ENCODE measurements around the gene TNNI3. TPM values are rescaled to one million over a fixed set of nuclear protein-coding genes. Genes with fewer than 3 reads are reported as not detected.

Gene TNNI3
- polyA plus RNA-seq, 1 experiment, result 0.21 TPM

GRCh38 chr19:55188625-55189024 is 31.1 kb upstream of the TNNI3 start:
- ChIA-PET CTCF (interaction anchor here (0.6 kb wide), 1 partner anchor 279 kb away, joined by 3 read pairs; no protein-coding TSS in a partner anchor), POLR2A (no interaction called here)
- H3K27me3 ChIP-seq (ENCODE audit: control insufficient read depth, insufficient read depth, low read length), result peaks cover 10% of the 10 kb centered on the region
- TF ChIP-seq CTCF (IDR thresholded peaks at IDR 0.05; ENCODE audit: low read depth, low read length), result no peak
- no peak overlapping the region for H3K27ac ChIP-seq (ENCODE audit: low read depth, low read length)
- no peak overlapping the region for H3K4me3 ChIP-seq (ENCODE audit: low read depth, low read length)
- H3K9me3 ChIP-seq (ENCODE audit: control insufficient read depth, insufficient read depth, low read length), result no peaks in the 10 kb centered on the region; the same call in 1 of the 2 replicates
- DNase-seq (ENCODE audit: low read depth, low spot score), result no peak

GRCh38 chr19:55186080-55186479 is 28.5 kb upstream of the TNNI3 start:
- Histone ChIP-seq H3K27ac (ENCODE audit: low read depth, low read length) (no peak overlapping the region), H3K9me3 (ENCODE audit: control insufficient read depth, insufficient read depth, low read length) (no peaks in the 10 kb centered on the region; the same call in 1 of the 2 replicates), H3K27me3 (ENCODE audit: control insufficient read depth, insufficient read depth, low read length) (peaks cover 19% of the 10 kb centered on the region), H3K4me3 (ENCODE audit: low read depth, low read length) (no peak overlapping the region)
- ChIA-PET CTCF (no interaction called here), POLR2A (no interaction called here)
- no peak for TF ChIP-seq CTCF (IDR thresholded peaks at IDR 0.05; ENCODE audit: low read depth, low read length)
- DNase-seq (ENCODE audit: low read depth, low spot score), result no peak

- H3K27ac ChIP-seq (ENCODE audit: low read depth, low read length), result no peak overlapping the region
- POLR2A ChIA-PET, result no interaction called here
Observed at GRCh38 chr19:55181740-55182139, 24.2 kb upstream of the TNNI3 start.

GRCh38 chr19:55179606-55180484 is 22.3 kb upstream of the TNNI3 start, which contains the start of gene SYT5:
TSS of gene SYT5 (minus strand) at chr19:55180289. CDS start at chr19:55179041, 1,248 bp downstream.
- no peak for DNase-seq (ENCODE audit: low read depth, low spot score)
- CTCF ChIA-PET, result interaction anchor here (0.6 to 0.9 kb wide), 3 partner anchors 14 to 701 kb away, joined by 3 to 4 read pairs (median 3); no protein-coding TSS in a partner anchor
- POLR2A ChIA-PET, result no interaction called here
- Histone ChIP-seq H3K27me3 (ENCODE audit: control insufficient read depth, insufficient read depth, low read length) (peaks cover 17% of the 10 kb centered on the region), H3K4me3 (ENCODE audit: low read depth, low read length) (peak within 1 kb of the TSS; percentile 57), H3K27ac (ENCODE audit: low read depth, low read length) (no peak within 1 kb of the TSS), H3K9me3 (ENCODE audit: control insufficient read depth, insufficient read depth, low read length) (peaks cover 9% of the 10 kb centered on the region; the same call in 1 of the 2 replicates)
- TF ChIP-seq CTCF (IDR thresholded peaks at IDR 0.05; ENCODE audit: low read depth, low read length), result no peak

More at GRCh38 chr19:55181740-55182139, 24.2 kb upstream of the TNNI3 start:
- no peak for DNase-seq (ENCODE audit: low read depth, low spot score)
- H3K9me3 ChIP-seq (ENCODE audit: control insufficient read depth, insufficient read depth, low read length), result no peaks in the 10 kb centered on the region; the same call in 1 of the 2 replicates
- no peak for TF ChIP-seq CTCF (IDR thresholded peaks at IDR 0.05; ENCODE audit: low read depth, low read length)
- CTCF ChIA-PET, result no interaction called here
- H3K27me3 ChIP-seq (ENCODE audit: control insufficient read depth, insufficient read depth, low read length), result peaks cover 28% of the 10 kb centered on the region
- H3K4me3 ChIP-seq (ENCODE audit: low read depth, low read length), result no peak overlapping the region

Data from AG04450 (cell line).